GM18868 (cell line): ENCODE measurements around the gene NSD2.

Experiments
- ATAC-seq: cut with Tn5 transposase; IDR thresholded peaks from one replicate; pipeline ENCODE4 v1.9.1; 2021; ENCODE audit warnings: mild to moderate bottlenecking, moderate library complexity; ENCODE audit not compliant: unreplicated experiment

The NSD2 gene

DNA sequence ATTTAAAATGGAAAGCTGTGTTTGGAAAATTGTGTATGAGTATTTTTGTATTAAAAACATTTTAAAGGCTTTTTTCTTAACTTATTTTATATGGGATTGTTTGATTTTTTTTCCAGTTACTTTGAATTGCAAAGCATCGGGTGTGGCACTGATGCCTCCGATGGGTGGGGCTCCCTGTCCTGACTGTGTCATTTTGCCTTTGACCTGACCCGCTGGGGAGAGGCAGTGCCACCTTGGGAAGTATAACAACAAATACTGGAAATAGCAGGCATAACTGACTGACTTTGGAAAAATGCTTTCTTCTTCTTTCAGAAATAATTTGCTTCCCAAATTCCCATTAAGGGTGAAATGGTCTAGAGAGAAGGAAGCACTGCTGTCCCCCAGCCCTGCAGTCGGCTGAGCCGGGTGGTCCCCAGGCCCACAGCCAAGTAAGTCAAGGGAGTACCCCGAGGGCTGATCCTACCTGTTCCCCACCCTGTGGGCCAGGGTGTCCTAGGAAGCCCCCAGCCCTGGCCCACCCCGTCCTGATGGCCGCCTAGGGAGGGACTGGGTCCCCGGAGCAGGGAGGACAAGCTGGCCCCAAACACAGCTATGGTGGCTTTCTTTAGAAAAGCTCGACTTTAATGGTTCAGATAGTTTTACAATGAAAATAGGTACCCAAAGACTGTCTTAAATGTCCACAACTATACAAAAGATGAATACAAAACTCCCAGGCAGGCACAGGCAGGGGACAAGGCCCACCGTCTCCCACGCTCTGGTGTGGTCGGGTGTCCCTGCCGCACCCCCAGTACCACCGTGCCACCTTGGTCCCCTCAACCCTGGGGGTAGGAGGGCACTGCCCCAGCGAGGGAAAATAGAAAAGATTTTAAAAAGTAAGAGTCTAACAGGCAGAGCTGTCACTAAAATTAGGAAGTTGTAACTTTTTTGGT lies 111.2 kb downstream of the NSD2 start:
- no peak for ATAC-seq

DNA sequence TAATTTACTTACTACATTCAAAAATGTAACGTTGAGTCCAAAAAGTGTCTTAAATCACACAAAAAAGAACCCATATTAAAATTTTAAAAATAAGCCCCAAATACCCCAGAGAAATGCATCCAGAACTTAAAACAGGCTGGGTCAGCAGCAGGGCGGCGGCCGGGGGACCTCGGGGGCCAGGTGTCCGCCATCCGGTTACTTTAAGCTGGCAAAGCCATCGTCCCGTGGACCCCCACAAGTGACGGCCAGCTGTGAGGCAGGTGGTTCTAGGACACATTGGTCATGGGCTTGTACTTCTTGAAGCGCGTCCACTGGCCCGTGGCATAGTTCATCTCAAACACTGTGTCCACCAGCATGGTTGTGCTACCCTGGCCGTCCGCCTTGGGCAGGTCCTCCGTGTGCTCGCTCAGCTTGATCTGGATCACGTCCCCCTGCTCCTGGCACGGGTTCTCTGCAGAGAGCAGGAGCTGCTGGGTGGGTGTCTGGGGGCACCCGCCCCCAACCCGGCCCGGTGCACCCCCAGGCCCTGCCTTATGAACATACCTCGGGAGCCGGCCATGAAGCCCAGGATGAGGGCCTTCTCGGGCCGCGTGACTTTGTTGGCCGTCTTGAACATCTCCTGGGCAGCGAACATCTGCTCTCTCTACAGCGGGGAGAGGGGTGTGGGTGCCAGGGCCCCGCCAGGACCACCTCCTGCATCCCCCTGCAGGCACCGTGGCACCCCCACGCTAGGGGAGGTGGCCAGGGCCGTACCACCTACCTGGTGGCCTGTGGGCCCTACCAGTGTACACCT lies 112.1 kb downstream of the NSD2 start:
- ATAC-seq: no peak

DNA sequence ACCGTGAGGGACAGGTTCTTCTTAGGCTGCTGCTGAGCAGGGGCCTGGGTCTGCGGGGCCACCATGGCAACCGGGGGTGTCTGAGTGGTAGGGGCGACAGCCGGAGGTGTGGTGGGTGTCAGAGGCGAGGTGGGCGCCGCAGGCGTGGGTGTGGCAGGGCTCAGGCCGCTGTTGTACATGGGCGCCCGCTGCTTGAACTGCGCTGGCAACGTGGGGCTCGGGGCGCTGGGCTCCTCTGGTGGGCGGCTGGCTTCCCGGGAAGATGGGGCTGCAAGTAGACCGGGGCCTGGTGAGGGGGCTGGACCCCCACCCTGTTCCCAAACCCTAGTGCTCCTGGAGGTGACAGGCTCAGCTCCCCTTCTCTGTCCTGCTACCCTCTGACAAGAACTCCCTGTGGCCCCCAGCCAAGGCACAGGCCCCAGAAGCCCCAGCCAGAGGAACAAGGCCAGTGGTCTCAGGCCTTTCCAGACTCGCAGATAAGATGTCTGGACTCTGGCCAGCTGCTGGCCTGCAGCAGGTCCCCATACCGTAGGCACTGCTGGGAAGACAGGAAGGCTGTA lies 112.7 kb downstream of the NSD2 start:
- no peak for ATAC-seq

DNA sequence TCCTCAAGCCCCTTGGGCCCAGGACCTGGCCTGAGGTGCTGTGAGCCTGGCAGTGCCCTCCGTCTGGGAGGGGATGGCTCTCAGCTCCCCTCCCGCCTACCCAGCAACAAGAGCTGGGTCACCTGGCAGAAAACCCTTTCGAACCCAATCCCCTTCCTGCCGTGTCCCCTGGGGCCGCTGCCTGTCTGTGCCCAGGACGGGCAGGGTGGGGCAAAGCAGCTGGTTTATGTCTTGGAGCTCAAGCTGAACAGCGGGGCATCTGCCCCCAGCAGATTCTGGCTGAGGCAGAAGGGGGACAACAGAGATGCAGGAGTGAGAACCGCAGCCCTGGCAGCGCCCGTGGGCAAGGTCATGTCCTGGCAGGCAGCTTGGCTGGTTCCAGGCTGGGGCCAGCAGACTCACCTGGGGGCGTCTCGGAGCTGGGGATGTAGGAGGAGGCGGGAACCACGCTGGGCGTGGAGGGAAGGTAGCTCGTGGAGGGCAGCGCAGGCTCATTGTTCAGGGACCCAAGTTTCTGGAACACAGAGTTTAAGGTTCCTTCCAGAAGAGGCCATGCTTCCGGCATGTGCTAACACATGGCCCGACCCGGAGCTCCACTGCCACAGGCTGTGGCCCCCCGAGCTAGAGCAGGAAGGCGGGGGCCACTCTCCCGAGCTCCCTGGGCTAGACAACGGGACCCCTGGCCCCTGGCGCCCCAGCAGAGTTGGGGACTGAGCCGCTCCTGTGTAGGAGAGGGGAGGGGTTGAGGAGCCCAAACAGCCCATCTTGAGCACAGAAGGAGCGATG lies 113.4 kb downstream of the NSD2 start:
- no peak for ATAC-seq

DNA sequence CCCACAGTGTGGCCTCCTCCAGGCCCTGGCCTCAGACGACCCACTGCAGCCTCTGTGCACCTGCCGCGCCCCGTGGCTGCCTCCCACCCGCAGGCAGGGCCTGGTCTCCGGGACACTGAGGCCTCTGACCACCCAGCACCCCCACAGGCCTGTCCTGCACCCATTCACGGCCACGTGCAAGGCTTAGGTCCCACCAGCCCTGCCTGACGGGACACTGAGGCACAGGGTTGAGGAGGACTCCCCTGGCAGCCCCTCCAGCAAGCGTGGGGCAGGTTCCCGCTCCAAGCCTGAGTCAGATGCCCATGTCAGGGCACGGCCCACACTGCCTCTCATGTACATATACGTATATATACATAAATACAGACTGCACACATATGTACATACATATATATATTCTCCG lies 114.1 kb downstream of the NSD2 start:
- ATAC-seq: no peak

DNA sequence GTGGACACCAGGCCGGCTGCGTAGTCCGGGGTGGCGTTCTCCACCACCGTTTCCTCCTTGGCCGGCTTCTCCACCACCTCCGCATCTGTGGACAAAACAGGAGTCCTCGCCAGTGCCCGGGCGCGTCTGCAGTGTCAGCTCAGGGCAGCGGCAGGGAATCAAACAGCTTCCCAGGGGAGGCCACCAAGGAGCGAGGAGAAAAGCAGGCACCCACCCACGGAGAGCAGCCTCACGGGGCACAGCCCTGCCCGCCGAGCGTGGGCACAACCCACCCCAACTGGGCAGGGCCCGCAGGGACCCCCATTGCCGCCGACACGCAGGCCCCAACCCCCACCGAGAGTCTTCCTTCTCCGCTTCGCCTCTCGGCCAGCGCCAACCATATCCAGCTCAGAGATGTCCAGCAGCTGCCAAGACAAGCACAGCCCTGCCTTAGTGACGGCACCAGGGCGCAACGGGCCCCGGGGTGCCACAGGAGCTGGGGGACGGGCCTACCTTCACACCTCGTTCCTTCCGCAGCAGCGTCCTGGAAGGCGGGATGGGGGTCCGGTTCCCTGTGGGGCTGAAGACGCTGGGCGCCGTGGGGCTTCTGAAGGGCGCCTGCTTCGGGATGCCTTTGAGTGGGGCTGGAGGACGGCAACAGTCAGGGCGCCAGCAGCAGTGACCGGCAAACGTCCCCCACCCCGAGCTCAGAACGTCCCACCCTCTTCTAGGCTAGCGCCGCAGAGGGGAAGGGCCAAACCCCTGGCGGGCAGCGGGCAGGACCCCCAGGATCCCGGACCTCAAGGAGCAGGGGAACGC lies 114.8 kb downstream of the NSD2 start:
- ATAC-seq: no peak

DNA sequence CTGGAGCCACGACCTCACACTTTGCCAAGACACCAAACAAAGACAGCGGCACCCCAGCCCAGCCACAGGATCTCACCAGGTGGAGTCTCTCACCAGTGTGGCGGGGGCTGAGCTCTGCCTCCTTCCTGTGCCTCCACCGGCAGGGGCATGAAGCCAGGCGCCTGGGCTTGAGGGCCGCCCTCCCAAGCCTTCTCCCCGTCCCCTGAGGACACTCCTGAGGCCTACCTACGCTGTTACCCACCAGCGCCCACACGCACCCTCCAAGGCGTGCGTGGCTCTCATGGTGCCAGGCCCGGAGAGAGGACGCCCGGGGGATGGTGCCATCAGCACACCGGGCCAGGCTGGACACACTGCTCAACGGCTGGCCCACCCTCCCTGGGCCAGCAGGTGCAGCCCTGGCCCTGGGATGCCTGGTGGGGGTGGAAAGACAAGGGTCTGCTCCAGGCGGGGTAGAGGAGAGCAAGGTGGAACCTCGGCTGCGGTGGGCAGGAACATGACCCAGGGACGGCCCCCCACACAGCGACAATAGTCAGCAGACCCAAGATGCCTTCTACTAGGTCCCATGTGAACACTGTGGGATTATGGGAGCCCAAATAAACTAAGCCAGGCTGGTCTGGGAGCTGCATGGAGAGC lies 115.5 kb downstream of the NSD2 start:
- no peak for ATAC-seq

DNA sequence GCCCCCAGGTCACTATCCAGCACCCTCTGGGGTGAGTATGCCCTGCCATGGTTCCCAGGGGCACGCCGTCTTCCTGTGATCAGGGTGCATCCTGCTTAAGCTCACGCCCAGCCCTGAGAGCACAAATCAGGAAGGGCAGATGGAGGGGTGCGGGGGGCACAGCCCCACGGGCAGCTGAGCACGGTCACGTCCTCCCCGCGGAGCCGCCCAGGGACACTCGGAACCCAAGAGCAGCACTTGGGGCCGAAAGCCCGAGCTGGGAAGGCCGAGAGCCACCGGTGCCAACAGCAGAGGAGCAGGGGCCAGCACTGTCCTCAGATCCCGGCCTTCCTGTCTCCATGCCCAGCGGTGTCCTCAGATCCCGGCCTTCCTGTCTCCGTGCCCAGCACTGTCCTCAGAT lies 116.1 kb downstream of the NSD2 start:
- ATAC-seq: no peak

DNA sequence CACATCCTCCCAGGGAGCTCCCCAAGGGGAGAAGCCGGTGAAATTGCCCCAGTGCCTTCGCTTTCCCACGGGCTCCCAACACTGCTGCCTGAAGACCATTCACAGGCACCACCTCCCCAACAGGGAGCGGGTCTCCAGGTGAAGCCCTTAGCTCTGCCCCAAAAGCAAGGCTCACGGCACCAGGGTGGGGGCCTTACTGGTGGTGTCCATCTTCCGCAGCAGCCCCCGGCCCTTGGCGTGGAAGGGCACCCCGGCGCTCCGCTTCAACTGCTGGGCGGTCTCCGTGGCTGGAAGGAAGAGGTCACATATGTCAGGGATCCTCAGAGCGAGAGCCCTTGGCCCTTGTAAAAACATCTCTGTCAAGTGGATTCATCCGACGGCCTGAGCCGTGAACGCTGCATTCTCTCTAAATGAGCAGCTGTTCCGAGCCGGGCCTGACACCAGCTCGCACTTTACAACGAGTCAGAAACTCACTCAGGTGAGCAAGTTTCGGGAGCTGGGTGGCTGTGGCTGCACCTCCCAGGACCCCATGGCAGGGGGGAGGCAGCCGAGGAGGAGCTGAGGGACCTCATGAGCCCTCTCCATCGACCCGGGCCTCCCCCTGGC lies 116.6 kb downstream of the NSD2 start:
- ATAC-seq: no peak

DNA sequence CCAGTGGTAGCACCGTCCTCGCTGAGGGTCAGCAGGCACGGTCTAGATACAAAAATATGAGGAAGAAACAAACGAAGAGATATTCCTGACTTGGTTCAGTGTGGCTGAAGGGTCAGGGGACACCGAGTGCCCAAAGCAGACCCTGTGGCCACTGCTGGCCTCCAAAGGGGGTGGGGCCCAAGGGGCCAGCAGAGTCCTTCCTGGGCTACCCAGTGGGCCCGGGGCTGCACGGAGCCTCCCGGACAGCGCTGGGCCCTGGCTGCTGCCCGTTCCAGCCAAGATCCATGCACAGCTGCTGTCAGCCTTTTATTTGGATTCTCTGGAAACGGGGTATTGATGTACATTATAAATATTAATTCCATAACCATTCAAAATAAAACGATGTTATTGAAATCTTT lies 117.1 kb downstream of the NSD2 start:
- ATAC-seq: no peak

DNA sequence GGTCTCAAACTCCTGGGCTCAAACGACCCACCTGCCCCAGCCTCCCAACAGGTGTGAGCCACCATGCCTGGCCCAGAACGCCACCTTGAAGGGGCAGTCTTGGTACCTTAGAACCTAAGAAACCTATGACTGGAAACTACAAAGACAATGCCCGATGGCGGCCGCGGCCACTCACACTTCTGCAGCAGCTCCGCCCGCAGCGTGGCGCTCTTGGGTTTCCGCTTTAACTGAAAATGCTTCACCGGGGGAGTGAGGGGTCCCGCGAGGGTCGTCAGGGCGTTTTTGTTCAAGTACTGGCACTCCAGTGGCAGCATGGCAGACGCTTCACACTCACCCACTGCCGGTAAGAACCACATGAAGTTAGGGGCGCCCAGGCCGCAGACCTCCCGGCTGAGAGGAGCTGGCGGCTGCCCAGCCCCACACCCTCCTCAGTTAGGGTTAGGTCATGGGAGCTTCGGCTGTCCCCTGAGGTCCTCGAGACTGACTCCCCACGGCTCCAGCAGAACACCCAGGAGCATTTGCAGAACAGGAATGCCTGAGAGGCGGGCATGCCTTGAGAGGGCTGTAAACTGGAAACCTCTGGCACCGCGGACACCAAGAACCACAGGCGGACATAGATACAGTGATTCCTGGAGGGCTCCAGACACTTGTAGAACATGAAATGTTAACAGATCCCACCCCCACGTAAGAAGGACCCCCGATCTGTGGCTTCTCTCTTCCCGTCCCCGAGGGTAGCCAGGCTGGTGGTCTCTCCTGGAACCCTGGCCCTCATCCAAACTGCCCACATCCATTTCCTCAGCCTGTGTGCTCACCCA lies 118.5 kb downstream of the NSD2 start:
- ATAC-seq: no peak

DNA sequence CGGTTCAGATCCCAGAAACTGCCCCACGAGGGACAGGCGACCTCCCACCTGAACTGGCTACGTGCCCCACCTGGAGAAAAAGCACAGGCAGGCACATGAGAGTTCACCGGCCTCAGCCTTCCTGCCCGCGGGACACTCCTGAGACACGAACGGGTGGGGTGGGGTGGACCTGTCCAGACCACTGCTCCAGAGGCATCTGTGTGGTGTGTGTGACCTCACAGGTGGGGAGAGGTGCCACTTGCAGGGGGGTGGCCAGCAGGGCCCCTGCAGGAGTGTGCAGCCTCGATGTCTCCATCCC lies 119.1 kb downstream of the NSD2 start:
- no peak for ATAC-seq

DNA sequence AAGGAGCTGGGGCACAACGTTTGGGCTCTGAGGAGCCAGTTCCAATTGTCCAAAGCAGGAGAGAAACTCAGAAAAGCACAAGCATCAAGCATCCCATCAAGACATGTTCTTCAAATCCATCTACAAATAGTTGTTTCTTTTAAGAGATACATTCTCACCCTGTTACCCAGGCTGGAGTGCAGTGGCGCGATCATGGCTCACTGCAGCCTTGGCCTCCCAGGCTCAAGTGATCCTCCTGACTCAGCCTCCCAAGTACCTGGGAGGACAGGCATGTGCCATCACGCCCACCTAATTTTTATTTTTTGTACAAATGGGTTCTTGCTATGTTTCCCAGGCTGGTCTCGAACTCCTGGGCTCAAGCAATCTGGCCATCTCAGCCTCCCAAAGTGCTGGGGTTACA lies 119.5 kb downstream of the NSD2 start:
- no peak for ATAC-seq

DNA sequence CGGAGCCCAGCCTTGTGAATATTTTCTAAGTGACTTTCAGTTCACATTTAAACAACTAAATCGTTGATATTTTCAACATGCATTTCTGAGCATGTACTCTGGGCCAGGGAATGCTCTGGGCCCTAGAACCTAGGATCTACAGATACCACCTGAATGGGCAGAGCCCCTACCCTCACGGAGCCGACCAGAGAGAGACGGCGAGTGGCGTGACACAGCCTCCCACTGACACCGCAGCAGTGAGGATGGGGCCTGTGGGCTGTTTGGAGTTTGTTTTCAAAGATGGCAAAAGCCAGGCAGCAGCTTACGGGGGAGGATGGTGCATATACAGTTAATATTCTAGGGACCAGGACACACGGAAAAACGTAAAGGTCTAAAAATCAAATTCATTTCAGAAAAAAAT lies 119.9 kb downstream of the NSD2 start:
- no peak for ATAC-seq

DNA sequence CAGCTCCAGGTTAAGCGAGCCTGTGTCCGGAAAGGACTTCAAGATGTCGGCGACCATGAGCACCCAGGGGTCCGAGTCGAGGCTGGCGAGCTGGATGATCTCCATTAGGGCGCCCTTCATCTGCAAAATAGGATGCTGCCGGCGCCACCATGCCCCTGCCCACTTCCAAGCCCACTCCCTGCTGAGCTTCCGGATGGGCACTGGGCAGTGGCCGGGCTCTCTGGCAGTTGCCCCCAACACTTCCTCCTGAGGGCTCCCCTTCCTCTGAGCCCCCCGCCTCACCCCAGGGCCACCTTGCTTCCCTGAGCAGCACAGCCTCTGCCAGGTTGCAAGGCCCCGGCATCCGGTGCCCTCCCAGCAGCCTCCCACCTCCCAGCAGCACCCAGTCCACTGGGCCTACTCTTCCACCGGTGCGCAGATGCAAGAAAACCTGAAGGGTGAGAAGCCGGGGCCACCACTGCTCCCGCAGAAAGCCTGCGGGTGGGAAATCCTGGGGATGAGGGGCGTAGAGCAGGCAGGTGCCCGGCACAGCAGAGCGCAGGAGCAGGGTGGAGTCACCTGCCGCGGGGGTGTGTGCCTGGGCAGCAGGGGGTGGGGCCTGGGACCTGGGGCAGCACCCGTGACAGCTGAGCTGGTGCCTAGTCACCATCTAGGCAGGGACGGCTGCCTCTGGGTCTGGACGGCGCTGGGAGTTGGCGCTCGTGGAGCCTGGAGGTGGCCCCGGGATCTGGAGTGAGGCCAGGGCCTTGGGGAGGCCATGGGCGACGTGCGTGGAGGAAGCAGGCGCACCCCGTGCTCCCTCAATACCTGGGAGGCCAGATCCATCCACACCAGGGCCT lies 120.6 kb downstream of the NSD2 start:
- ATAC-seq: no peak

DNA sequence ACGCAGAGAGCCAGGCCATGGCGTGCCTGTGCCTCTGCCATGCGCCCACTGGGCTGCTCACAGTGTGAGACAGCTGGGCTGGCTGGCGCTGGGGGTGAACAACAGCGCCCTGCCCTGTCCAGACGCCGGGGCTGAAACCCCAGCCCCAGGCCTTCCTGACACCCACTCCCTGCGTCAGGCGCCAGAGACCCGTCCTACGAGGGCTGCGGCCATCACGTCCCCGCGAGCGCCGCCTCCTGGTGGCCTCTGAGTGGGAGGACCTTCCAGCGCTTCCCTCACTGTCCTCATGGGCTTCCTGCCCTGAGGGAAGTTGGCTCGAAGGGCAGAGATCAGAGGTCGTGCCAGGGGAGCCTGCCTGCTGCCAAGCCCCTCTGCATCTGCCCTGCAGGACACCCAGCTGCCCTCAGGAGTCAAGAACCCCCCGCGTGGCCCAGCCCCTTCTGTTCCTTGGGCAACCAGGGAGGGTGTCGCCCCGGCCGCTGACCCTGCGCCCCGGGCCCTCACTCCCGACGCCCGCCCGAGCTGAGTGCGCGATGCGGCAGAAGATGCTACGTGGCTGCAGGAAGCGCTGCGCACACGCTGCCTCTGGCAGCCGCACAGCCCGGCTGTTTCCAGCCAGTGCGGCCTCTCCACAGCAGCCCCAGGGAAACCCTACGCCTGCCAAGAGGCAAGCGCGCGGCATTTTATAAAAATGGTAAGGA lies 121.4 kb downstream of the NSD2 start:
- no peak for ATAC-seq

DNA sequence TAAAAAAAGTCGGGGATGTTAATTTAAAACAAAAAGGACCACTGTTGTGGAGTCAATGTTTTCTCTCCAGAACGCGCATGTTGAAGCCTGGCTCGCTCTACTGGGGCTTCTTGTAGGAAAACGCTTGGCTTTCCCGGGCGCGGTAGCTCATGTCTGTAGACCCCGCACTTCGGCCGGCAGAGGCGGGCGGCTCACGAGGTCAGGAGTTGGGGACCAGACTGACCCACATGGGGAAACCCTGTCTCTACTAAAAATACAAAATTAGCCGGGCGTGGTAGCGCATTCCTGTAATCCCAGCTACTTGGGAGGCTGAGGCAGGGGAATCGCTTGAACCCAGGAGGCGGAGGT lies 122.0 kb downstream of the NSD2 start:
- ATAC-seq: no peak
